ENCODE results near the gene PSAP. TPM values are rescaled to one million over a fixed set of nuclear protein-coding genes. Genes with fewer than 3 reads are reported as not detected.

Gene PSAP
- polyA plus RNA-seq, 1 donor from 2014 or later, result 651 TPM

DNA sequence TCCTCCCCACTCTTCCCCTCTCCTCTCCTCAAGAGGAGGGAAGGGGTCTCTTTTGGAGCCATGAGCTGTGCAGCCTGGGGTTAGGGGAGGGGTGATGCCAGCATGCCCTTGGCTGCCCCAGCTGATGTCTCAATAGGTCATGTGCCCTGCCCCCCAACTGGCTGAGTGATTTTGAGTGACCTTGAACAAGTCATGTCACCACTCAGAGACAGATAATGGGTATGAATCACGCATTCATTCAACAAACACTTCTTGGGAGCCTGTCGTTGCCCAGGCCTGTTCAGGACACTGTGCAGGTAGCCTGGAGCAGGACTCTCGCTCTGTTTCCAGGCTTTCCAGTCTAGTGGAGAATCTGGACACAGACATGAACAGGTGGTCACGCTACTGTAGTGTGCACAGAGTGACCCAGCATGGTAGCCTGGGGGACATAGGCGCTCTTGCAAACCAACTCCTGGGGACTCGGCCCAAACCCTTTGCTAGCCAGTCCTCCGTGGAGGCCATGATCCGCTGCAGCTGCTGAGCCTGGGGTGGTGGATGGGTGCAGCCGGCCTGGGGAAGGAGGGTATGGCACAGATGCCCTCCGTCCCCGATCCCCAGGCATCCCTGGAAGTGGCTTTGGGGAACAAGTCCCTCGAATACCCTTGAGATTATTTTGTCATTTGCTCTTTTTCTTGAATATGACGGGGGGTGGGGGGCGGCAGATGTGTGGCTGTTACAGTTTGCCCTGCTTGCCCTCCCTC lies 49.6 kb upstream of the PSAP start:
- Histone ChIP-seq H3K36me3 (ENCODE audit: insufficient read depth, low read length) (no peaks in the 10 kb centered on the region), H3K4me2 (ENCODE audit: low read length) (no peak overlapping the region), H3K9me2 (ENCODE audit: insufficient read depth, low read length) (no peaks in the 10 kb centered on the region), H2AFZ (ENCODE audit: low read depth, low read length) (no peak overlapping the region), H3K4me3 (ENCODE audit: low read length) (no peak overlapping the region), H3K27ac (ENCODE audit: low read length) (no peak overlapping the region), H3K9me3 (ENCODE audit: low read length) (no peaks in the 10 kb centered on the region), H3K27me3 (ENCODE audit: insufficient read depth, low read depth, low read length) (no peaks in the 10 kb centered on the region), H3K79me2 (replicated peaks; ENCODE audit: insufficient read depth, low read length) (no peaks in the 10 kb centered on the region), H4K20me1 (ENCODE audit: insufficient read depth) (no peaks in the 10 kb centered on the region), H3F3A (ENCODE audit: insufficient read depth, low read length, poor library complexity, severe bottlenecking) (no peaks in the 10 kb centered on the region), H3K9ac (ENCODE audit: low read length) (no peak overlapping the region)
- TF ChIP-seq POLR2AphosphoS5 (IDR thresholded peaks at IDR 0.05) (no peak), EZH2 (IDR thresholded peaks at IDR 0.05; ENCODE audit: borderline replicate concordance, insufficient read depth, low read length, poor library complexity, severe bottlenecking) (no peak), MXI1 (conservative IDR thresholded peaks at IDR 0.05; ENCODE audit: poor library complexity, severe bottlenecking) (no peak), EP300 (conservative IDR thresholded peaks at IDR 0.05; ENCODE audit: poor library complexity, severe bottlenecking) (no peak), SMC3 (conservative IDR thresholded peaks at IDR 0.05; ENCODE audit: poor library complexity) (no peak), TAF1 (IDR thresholded peaks at IDR 0.05; ENCODE audit: low read depth) (no peak), RAD21 (conservative IDR thresholded peaks at IDR 0.05) (no peak)
- TF ChIP-seq, protein P1, sequence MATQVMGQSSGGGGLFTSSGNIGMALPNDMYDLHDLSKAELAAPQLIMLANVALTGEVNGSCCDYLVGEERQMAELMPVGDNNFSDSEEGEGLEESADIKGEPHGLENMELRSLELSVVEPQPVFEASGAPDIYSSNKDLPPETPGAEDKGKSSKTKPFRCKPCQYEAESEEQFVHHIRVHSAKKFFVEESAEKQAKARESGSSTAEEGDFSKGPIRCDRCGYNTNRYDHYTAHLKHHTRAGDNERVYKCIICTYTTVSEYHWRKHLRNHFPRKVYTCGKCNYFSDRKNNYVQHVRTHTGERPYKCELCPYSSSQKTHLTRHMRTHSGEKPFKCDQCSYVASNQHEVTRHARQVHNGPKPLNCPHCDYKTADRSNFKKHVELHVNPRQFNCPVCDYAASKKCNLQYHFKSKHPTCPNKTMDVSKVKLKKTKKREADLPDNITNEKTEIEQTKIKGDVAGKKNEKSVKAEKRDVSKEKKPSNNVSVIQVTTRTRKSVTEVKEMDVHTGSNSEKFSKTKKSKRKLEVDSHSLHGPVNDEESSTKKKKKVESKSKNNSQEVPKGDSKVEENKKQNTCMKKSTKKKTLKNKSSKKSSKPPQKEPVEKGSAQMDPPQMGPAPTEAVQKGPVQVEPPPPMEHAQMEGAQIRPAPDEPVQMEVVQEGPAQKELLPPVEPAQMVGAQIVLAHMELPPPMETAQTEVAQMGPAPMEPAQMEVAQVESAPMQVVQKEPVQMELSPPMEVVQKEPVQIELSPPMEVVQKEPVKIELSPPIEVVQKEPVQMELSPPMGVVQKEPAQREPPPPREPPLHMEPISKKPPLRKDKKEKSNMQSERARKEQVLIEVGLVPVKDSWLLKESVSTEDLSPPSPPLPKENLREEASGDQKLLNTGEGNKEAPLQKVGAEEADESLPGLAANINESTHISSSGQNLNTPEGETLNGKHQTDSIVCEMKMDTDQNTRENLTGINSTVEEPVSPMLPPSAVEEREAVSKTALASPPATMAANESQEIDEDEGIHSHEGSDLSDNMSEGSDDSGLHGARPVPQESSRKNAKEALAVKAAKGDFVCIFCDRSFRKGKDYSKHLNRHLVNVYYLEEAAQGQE (IDR thresholded peaks at IDR 0.05; ENCODE audit: borderline replicate concordance), result no peak
- TF ChIP-seq, protein P2, sequence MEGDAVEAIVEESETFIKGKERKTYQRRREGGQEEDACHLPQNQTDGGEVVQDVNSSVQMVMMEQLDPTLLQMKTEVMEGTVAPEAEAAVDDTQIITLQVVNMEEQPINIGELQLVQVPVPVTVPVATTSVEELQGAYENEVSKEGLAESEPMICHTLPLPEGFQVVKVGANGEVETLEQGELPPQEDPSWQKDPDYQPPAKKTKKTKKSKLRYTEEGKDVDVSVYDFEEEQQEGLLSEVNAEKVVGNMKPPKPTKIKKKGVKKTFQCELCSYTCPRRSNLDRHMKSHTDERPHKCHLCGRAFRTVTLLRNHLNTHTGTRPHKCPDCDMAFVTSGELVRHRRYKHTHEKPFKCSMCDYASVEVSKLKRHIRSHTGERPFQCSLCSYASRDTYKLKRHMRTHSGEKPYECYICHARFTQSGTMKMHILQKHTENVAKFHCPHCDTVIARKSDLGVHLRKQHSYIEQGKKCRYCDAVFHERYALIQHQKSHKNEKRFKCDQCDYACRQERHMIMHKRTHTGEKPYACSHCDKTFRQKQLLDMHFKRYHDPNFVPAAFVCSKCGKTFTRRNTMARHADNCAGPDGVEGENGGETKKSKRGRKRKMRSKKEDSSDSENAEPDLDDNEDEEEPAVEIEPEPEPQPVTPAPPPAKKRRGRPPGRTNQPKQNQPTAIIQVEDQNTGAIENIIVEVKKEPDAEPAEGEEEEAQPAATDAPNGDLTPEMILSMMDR (IDR thresholded peaks at IDR 0.05; ENCODE audit: poor library complexity, severe bottlenecking), result no peak

DNA sequence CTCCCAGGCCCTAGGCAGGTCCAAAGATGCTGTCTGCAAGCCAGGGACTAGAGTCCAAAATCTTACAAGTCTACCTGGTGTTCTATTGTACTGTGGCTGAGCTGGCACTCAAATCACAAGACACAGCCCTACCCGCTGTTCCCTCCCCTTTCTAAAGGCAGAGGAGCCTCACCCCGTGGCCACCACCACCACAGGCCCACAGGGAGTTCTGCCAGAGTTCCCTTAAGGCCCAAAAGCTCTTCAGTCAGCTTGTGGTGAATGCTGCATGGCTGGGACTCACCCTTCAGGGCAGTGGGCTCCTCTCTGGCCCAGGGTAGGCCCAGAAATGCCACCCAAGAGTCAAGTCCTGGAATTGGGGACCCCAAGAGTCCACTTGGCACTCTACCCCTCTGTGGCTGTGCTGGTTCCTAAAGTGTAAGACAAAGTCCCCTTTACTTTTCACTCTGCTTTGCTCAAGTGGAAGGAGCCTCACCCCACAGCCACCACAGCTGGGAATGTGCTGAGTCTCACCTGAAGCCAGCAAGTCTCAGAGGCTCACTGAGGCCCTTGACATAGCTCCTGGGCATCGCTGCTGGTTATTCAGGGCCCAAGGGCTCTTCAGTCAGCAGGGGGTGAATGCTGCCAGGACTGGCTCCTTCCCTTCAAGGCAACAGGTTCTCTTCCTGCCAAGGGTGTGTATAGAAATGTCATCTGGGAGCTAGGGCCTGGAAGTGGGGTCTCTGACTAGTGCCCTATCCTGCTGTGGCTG lies 48.8 kb upstream of the PSAP start:
- no peaks in the 10 kb centered on the region for H3K27me3 ChIP-seq (ENCODE audit: insufficient read depth, low read depth, low read length)
- no peak overlapping the region for H3K27ac ChIP-seq (ENCODE audit: low read length)
- H2AFZ ChIP-seq (ENCODE audit: low read depth, low read length), result no peak overlapping the region
- H3K9me2 ChIP-seq (ENCODE audit: insufficient read depth, low read length), result no peaks in the 10 kb centered on the region
- H3K79me2 ChIP-seq (replicated peaks; ENCODE audit: insufficient read depth, low read length), result no peaks in the 10 kb centered on the region
- H4K20me1 ChIP-seq (ENCODE audit: insufficient read depth), result no peaks in the 10 kb centered on the region
- H3K4me2 ChIP-seq (ENCODE audit: low read length), result no peak overlapping the region
- H3K9me3 ChIP-seq (ENCODE audit: low read length), result no peaks in the 10 kb centered on the region
- H3K9ac ChIP-seq (ENCODE audit: low read length), result no peak overlapping the region
- TF ChIP-seq MXI1 (conservative IDR thresholded peaks at IDR 0.05; ENCODE audit: poor library complexity, severe bottlenecking) (no peak), TAF1 (IDR thresholded peaks at IDR 0.05; ENCODE audit: low read depth) (no peak), POLR2AphosphoS5 (IDR thresholded peaks at IDR 0.05) (no peak), EP300 (conservative IDR thresholded peaks at IDR 0.05; ENCODE audit: poor library complexity, severe bottlenecking) (no peak), SMC3 (conservative IDR thresholded peaks at IDR 0.05; ENCODE audit: poor library complexity) (no peak), RAD21 (conservative IDR thresholded peaks at IDR 0.05) (no peak), EZH2 (IDR thresholded peaks at IDR 0.05; ENCODE audit: borderline replicate concordance, insufficient read depth, low read length, poor library complexity, severe bottlenecking) (no peak)
- TF ChIP-seq, protein P1 (IDR thresholded peaks at IDR 0.05; ENCODE audit: borderline replicate concordance), result no peak
- TF ChIP-seq, protein P2 (IDR thresholded peaks at IDR 0.05; ENCODE audit: poor library complexity, severe bottlenecking), result no peak
- H3F3A ChIP-seq (ENCODE audit: insufficient read depth, low read length, poor library complexity, severe bottlenecking), result no peaks in the 10 kb centered on the region
- H3K36me3 ChIP-seq (ENCODE audit: insufficient read depth, low read length), result no peaks in the 10 kb centered on the region
- H3K4me3 ChIP-seq (ENCODE audit: low read length), result no peak overlapping the region

Data from neural cell (in vitro differentiated cells).